Mesendoderm (in vitro differentiated cells): ENCODE results near the gene EIF3L. TPM values are rescaled to one million over a fixed set of nuclear protein-coding genes. Genes with fewer than 3 reads are reported as not detected.
A peak's percentile ranks its signal among the peaks of the same experiment; 100 is the strongest.
"Not testable (repeated sequence)": the region's sequence is repeated elsewhere in the genome, so short reads cannot be mapped to it uniquely, and the experiment has no call there.

Experiments used
- DNase-seq: peaks from one replicate; pipeline ENCODE4 v3.0.0; 2013
- H2AK5ac ChIP-seq: 2 replicates; pipeline ENCODE4 v1.6.1; 2013; ENCODE audit warnings: low read length, inconsistent platforms
- H2BK120ac ChIP-seq: 2 replicates; pipeline ENCODE4 v1.6.1; 2013; ENCODE audit warnings: low read depth, mild to moderate bottlenecking, low read length, moderate library complexity, mixed read lengths
- H2BK15ac ChIP-seq: replicated peaks from 2 replicates; pipeline ENCODE4 v1.6.1; 2013; ENCODE audit warnings: low read depth, mild to moderate bottlenecking, moderate library complexity
- H2BK5ac ChIP-seq: 2 replicates; pipeline ENCODE4 v1.6.1; 2013; ENCODE audit warnings: low read length, inconsistent platforms
- H3K18ac ChIP-seq: 2 replicates; pipeline ENCODE4 v1.6.1; 2013; ENCODE audit warnings: mild to moderate bottlenecking, low read length, mixed read lengths
- H3K23ac ChIP-seq: one replicate; pipeline ENCODE4 v1.6.1; 2013; ENCODE audit warnings: low read length
- H3K27ac ChIP-seq: 2 replicates; pipeline ENCODE4 v1.5.1; 2013; ENCODE audit warnings: low read depth, mild to moderate bottlenecking, inconsistent platforms, low read length, moderate library complexity
- H3K27me3 ChIP-seq: 2 replicates; pipeline ENCODE4 v1.6.1; 2013; ENCODE audit warnings: low read length, control low read depth, mild to moderate bottlenecking, inconsistent platforms; ENCODE audit not compliant: insufficient read depth, poor library complexity
- H3K36me3 ChIP-seq: 2 replicates; pipeline ENCODE4 v1.6.1; 2013; ENCODE audit warnings: low read length, inconsistent platforms; ENCODE audit not compliant: control insufficient read depth, insufficient read depth
- H3K4ac ChIP-seq: one replicate; pipeline ENCODE4 v1.6.1; 2013; ENCODE audit warnings: low read depth, mild to moderate bottlenecking, low read length, moderate library complexity
- H3K4me1 ChIP-seq: 2 replicates; pipeline ENCODE4 v1.6.1; 2013; ENCODE audit warnings: low read depth, low read length, inconsistent platforms; ENCODE audit not compliant: control insufficient read depth
- H3K4me2 ChIP-seq: 2 replicates; pipeline ENCODE4 v1.6.1; 2013; ENCODE audit warnings: low read length
- H3K4me3 ChIP-seq: 2 replicates; pipeline ENCODE4 v1.5.1; 2013; ENCODE audit warnings: mild to moderate bottlenecking, low read length
- H3K56ac ChIP-seq: one replicate; pipeline ENCODE4 v1.6.1; 2013; ENCODE audit warnings: low read length
- H3K79me1 ChIP-seq: 2 replicates; pipeline ENCODE4 v1.6.1; 2013; ENCODE audit warnings: low read length, inconsistent platforms
- H3K79me2 ChIP-seq: 2 replicates; pipeline ENCODE4 v1.6.1; 2013; ENCODE audit warnings: mild to moderate bottlenecking, low read length; ENCODE audit not compliant: control insufficient read depth, insufficient read depth
- H3K9ac ChIP-seq: 2 replicates; pipeline ENCODE4 v1.6.1; 2013; ENCODE audit warnings: low read length, inconsistent platforms
- H4K5ac ChIP-seq: one replicate; pipeline ENCODE4 v1.6.1; 2013; ENCODE audit warnings: low read length
- H4K8ac ChIP-seq: one replicate; pipeline ENCODE4 v1.6.1; 2013; ENCODE audit warnings: low read depth, mild to moderate bottlenecking, control low read depth, low read length, moderate library complexity
- WGBS: extraction: QIAGEN DNeasy Blood & Tissue Kit; methylation state at CpG from one replicate; pipeline ENCODE4 v1.1.7; 2013; ENCODE audit warnings: low lambda C conversion rate, missing lambda C conversion rate; ENCODE audit not compliant: insufficient coverage; ENCODE audit errors: extremely low coverage; 5-methylcytosine and 5-hydroxymethylcytosine counted together
- polyA plus RNA-seq, 2 experiments: library from polyadenylated mRNA; stranded (reverse); fragments of 200-250 nt; gene quantifications; one replicate each; pipeline ENCODE4 v1.2.3, GENCODE V29; 2013

EIF3L gene
- polyA plus RNA-seq (2013, experiment 1 of 2): 600 TPM
- polyA plus RNA-seq (2013, experiment 2 of 2): 594 TPM

DNA sequence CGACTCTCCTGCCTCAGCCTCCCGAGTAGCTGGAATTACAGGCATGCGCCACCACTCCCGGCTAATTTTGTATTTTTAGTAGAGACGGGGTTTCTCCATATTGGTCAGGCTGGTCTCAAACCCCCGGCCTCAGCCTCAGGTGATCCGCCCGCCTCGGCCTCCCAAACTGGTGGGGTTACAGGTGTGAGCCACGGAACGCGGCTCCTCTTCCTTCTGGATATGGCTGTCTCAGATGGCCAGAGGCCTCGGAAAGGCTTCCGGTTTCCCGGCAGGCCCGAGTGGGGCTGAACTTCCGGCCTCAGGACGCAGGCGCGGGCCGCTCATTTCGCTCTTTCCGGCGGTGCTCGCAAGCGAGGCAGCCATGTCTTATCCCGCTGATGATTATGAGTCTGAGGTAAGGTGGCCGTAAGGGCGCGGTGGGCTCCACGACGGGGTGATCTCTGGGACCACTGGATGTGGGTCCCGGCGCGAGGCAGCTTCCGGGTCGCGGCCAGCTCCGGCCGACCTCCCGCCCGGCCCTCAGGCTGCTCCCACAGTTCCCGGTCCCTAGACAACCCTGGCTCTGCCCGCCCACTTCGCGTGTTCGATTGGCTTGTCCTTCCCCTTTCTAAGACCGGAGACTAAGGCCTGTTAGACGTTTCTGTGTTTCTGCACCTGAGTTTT lies at the start of gene EIF3L:
TSS of gene EIF3L (plus strand) at position 331 of the 663 bp plus-strand sequence. CDS start at position 362, 31 bp downstream.
- Histone ChIP-seq H2BK15ac (no peak within 1 kb of the TSS), H3K4ac (peak within 1 kb of the TSS; percentile 75), H3K23ac (no peak within 1 kb of the TSS), H3K79me2 (peaks cover 34% of the 10 kb centered on the region), H2BK120ac (no peak within 1 kb of the TSS), H3K4me2 (peak within 1 kb of the TSS; percentile 83), H3K36me3 (peaks cover 13% of the 10 kb centered on the region), H3K27ac (peak within 1 kb of the TSS; percentile 46), H4K8ac (peak within 1 kb of the TSS; percentile 29), H2AK5ac (peak within 1 kb of the TSS; percentile 44), H3K79me1 (peaks cover 27% of the 10 kb centered on the region), H3K4me1 (no peaks in the 10 kb centered on the region), H3K56ac (peak within 1 kb of the TSS; percentile 91), H3K27me3 (no peaks in the 10 kb centered on the region), H3K18ac (peak within 1 kb of the TSS; percentile 44), H3K4me3 (peak within 1 kb of the TSS; percentile 82), H3K9ac (peak within 1 kb of the TSS; percentile 87), H2BK5ac (peak within 1 kb of the TSS; percentile 73), H4K5ac (no peak within 1 kb of the TSS)
- WGBS: no CpG with 5 or more reads among the region's 49 CpGs
- peak; percentile 95 for DNase-seq

DNA sequence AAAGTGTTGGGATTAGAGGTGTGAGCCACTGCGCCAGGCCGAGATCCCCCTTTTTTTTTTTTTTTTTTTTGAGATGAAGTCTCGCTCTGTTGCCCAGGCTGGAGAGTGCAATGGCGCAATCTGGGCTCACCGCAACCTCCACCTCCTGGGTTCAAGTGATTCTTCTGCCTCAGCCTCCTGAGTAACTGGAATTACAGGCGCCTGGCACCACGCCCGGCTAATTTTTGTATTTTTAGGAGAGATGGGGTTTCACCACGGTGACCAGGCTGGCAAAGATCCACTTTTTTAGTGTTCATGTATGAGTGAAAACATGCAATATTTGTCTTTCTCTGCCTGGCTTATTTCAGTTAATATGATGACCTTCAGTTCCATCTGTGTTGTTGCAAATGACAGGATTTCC lies 49.2 kb upstream of the EIF3L start:
- not testable (repeated sequence) for H4K8ac ChIP-seq, H3K18ac ChIP-seq, H3K4me1 ChIP-seq, H2BK120ac ChIP-seq, H2AK5ac ChIP-seq, H2BK15ac ChIP-seq, H3K79me2 ChIP-seq, H3K4me3 ChIP-seq, H3K79me1 ChIP-seq, H4K5ac ChIP-seq, H3K56ac ChIP-seq, H2BK5ac ChIP-seq, H3K23ac ChIP-seq, H3K4ac ChIP-seq, H3K27ac ChIP-seq, H3K4me2 ChIP-seq, DNase-seq, H3K36me3 ChIP-seq, H3K9ac ChIP-seq
- no CpG with 5 or more reads among the region's 9 CpGs for WGBS
- peaks cover 12% of the 10 kb centered on the region for H3K27me3 ChIP-seq

DNA sequence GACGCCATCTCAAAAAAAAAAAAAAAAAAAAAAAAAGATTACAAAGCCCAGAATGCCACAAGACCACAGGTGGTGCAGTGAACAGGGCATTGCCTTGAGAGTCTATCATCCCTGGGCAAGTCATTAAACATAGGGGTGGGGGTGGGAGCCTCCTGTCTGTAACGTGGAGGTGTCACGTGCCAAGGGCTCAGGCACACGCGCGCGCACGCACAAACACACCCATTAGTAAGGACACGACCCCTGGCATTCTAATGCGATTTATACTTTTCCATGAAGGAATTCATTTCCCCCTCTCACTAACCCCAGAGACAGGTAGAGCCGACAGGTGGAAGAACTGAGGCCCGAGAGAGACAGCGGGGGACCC lies 47.3 kb upstream of the EIF3L start:
- Histone ChIP-seq H3K36me3 (no peaks in the 10 kb centered on the region), H3K27ac (no peak overlapping the region)

DNA sequence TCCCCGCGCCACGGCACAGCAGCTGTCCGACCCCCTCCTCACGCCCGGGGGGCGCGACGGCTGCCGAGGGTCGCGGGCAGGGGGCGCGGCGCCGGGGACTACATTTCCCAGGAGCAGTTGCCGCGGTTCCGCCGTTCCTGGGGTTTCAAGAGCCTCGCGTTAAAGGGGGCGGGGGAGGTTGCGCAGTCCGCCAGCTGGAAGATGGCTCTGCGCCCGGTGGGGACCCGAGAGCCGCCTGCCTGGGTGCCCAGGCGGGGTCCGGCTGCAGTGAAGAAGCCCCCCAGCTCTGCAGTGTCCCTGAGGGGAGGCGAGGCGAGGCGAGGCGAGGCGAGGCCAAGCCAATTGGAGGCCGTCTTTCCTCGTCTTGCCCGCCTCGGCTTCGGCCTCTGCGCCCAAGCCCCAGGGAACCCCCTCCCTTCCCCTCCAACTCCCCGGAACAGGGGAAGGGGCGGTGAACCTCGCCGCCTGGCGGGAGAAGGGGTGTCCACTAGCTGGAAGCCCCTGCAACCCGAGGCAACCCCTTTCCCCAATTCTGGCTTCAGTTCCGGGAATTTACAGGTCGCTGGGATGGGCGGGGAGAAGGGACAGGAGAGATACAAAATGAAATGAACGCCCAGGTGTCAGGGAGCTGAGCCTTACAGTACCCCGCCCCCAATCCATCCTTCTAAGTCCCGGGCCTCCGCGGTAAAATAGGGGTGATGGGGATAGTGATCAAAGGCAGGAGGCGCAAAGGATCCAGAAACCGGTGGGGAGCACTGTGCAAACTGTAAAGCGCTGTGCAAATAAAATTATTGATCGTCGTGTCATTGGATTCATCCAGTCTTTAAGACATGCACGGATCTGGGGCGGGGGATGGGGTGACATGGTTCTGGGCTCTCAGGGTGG lies 46.7 kb upstream of the EIF3L start:
- Histone ChIP-seq H3K4me1 (peaks cover 9% of the 10 kb centered on the region), H2BK15ac (no peak overlapping the region), H4K8ac (no peak overlapping the region), H3K27ac (no peak overlapping the region), H4K5ac (no peak overlapping the region), H3K4me2 (peak overlapping the region; percentile 95), H2AK5ac (no peak overlapping the region), H3K56ac (peak overlapping the region; percentile 85), H3K23ac (no peak overlapping the region), H3K18ac (no peak overlapping the region), H3K27me3 (peaks cover 23% of the 10 kb centered on the region), H3K36me3 (no peaks in the 10 kb centered on the region), H3K79me1 (no peaks in the 10 kb centered on the region), H3K4ac (no peak overlapping the region), H2BK5ac (no peak overlapping the region), H3K4me3 (peak overlapping the region; percentile 53), H3K79me2 (no peaks in the 10 kb centered on the region), H2BK120ac (no peak overlapping the region), H3K9ac (peak overlapping the region; percentile 76)
- peak; percentile 75 for DNase-seq
- WGBS: no CpG with 5 or more reads among the region's 63 CpGs

More for the DNA sequence above, 47.3 kb upstream of the EIF3L start:
- no peak overlapping the region for H2BK5ac ChIP-seq
- H2BK15ac ChIP-seq: no peak overlapping the region
- H2BK120ac ChIP-seq: no peak overlapping the region
- no peak overlapping the region for H2AK5ac ChIP-seq
- no peak overlapping the region for H3K23ac ChIP-seq
- peaks cover 23% of the 10 kb centered on the region for H3K27me3 ChIP-seq
- no peak overlapping the region for H3K4ac ChIP-seq
- H3K9ac ChIP-seq: no peak overlapping the region
- peak overlapping the region; percentile 15 for H3K4me2 ChIP-seq
- no peak overlapping the region for H3K18ac ChIP-seq
- no peaks in the 10 kb centered on the region for H3K79me1 ChIP-seq
- no peak overlapping the region for H4K5ac ChIP-seq
- H3K4me1 ChIP-seq: peaks cover 9% of the 10 kb centered on the region
- no CpG with 5 or more reads among the region's 13 CpGs for WGBS
- no peaks in the 10 kb centered on the region for H3K79me2 ChIP-seq
- no peak overlapping the region for H4K8ac ChIP-seq
- H3K4me3 ChIP-seq: no peak overlapping the region
- H3K56ac ChIP-seq: no peak overlapping the region
- DNase-seq: no peak

DNA sequence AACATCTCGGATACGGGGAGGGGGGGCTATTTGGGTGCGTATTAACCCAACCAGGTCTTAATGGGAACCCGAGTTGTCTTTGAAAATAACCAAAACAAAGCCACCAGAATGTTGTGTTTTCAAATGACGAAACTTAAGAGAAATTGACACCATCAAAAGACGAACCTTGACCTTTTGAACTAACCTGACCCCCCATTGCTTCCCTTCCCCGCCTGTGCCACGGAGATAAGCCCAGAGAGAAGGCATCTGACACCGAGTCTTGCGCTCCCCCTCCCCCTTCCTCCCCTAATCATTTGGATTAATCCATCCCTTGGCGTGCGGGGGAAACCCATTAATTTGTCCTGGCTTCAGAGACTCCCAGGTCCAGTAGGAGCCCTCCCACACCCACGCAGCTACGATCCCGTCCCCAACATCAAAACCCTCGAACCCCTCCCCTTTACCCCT lies 46.0 kb upstream of the EIF3L start:
- Histone ChIP-seq H2AK5ac (no peak overlapping the region), H3K27ac (no peak overlapping the region), H2BK15ac (no peak overlapping the region), H3K4me1 (peaks cover 9% of the 10 kb centered on the region), H3K4me3 (no peak overlapping the region), H3K4me2 (peak overlapping the region; percentile 95), H3K56ac (peak overlapping the region; percentile 17), H3K79me1 (no peaks in the 10 kb centered on the region), H3K9ac (peak overlapping the region; percentile 76), H3K18ac (peak overlapping the region; percentile 46), H2BK5ac (no peak overlapping the region), H2BK120ac (no peak overlapping the region), H3K27me3 (peaks cover 24% of the 10 kb centered on the region), H3K79me2 (no peaks in the 10 kb centered on the region), H3K4ac (no peak overlapping the region), H3K23ac (no peak overlapping the region), H3K36me3 (no peaks in the 10 kb centered on the region), H4K5ac (no peak overlapping the region), H4K8ac (no peak overlapping the region)
- peak; percentile 65 for DNase-seq
- WGBS: no CpG with 5 or more reads among the region's 16 CpGs
